Inflammatory macrophage treated with lipopolysaccharide for 4 hours (primary cell): ENCODE results near the gene INPP1.
"Not testable (repeated sequence)": the region's sequence is repeated elsewhere in the genome, so short reads cannot be mapped to it uniquely, and the experiment has no call there.

ENCODE experiments used
- DNase-seq: peaks from one replicate; pipeline ENCODE4 v3.0.0-alpha.2; 2020

The INPP1 gene, protein sequence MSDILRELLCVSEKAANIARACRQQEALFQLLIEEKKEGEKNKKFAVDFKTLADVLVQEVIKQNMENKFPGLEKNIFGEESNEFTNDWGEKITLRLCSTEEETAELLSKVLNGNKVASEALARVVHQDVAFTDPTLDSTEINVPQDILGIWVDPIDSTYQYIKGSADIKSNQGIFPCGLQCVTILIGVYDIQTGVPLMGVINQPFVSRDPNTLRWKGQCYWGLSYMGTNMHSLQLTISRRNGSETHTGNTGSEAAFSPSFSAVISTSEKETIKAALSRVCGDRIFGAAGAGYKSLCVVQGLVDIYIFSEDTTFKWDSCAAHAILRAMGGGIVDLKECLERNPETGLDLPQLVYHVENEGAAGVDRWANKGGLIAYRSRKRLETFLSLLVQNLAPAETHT

DNA sequence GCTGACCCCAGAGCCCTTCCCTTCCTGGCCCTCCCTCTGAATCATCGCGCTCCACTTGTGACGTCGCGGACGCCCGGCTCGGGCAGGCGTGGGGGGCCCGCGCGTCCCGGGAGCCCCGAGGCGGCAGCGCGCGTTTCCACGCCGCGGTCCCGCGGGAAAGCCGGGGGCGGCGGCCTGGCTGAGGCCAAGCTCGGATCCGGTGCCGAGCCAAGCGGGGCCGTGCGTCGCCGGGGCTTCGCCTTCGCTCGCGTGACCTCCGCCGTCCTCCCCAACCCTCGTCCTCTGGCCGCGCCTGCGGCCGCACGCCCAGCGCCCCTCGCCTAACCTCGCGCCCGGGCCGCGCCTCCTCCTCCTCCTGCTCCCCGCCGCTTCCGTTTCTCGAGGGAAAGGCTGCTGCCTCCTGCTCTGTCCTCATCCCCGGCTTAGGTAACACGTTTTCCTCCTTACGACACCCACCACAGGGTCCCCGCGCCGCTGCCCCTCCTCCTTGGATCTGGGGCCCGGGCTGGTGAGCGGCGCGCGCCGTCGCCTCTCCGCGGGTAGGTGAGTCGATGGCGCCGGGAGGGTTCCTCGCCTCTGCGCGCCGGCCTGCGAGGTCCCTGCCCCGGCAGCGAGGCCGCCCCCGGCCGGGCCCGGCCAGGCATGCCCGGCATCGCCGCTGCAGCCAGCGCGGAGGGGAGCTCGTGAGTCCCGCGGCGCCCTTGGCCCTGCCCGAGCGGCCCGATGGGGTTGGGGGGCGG, at the start of gene INPP1:
INPP1 (plus strand) TSS at position 54 of the 740 bp plus-strand sequence. CDS start 16,514 bp downstream, outside the sequence.
- peak; percentile 81 for DNase-seq

DNA sequence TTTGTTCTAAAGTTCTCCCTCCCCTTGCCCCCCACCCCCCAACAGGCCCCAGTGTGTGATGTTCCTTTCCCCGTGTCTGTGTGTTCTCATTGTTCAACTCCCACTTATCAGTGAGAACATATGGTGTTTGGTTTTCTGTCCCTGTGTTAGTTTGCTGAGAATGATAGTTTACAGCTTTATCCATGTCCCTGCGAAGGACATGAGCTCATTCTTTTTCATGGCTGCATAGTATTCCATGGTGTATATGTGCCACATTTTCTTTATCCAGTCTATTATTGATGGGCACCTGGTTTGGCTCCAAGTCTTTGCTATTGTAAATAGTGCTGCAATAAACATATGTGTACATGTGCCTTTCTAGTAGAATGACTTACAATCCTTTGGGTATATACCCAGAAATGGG, 45.5 kb upstream of the INPP1 start:
- not testable (repeated sequence) for DNase-seq

DNA sequence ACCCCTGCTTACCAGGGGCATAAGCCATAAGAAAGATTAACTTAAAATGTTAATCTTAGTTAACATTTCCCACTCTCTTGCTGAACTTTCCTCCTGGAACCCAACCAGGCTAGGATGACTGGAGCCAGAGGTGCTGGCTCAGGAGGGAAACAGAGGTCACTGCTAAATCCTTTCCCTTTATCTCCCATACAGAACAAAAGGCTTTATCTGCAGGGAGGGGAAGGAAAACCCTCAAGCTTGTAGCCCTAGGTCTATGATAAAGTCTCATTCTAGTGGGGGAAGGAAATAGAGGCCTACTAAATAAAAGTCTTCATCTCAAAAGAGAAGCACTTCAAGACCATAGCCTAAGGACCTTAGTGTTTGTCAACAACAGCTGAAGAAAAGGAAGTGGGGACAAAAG, 42.4 kb upstream of the INPP1 start:
- no peak for DNase-seq

DNA sequence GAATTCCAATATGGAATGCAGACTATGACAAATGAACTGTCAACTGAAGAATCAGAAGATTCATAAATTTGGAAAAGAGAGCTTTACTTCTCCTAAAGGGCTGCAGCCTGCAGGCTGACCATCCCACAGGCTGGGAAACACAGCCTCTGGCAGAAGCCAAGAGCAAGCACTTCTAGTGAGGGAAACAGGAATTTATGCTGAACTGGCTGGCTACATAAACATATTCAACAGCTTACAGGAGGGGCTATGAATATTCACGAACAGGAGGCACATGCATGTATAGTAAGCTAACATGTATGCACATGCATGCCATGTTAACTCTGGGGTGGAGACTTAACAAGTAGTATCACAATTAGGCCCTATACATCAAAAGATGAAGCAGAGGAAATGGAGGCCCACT, 41.3 kb upstream of the INPP1 start:
- DNase-seq, result no peak

DNA sequence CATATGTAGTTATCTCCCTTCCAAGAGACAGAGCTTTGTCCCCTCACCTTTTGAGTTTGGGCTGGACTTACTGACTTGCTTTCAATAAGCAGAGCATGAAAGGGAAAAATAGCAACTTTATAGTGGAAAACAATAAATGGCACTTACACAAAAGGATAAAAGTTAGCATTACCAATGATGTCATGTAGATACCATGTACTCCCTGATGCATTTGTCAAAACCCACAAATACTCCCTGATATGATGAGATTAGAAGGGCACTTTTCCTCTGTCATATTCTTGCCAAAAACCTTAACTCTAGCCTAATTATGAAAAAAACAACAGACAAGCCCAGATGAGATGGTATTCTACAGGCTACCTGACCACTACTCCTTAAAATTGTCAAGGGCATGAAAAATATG, 39.7 kb upstream of the INPP1 start:
- no peak for DNase-seq

DNA sequence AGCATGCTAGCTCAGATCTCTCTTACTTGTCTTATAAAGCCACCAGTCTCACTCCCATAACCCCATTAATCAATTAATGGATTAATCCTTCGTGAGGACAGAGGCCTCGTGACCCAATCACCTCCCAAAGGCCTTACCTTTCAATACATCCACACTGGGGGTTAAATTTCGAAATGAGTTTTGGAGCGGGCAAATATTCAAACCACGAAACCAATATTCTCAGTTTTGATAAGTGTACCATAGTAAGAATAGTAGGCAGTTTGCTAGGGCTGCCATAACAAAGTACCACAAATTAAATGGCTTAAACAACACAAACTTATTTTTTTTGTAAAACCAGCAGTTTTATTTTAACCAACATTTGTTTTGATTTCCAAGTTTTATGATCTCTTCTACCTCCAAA, 39.0 kb upstream of the INPP1 start:
- no peak for DNase-seq

DNA sequence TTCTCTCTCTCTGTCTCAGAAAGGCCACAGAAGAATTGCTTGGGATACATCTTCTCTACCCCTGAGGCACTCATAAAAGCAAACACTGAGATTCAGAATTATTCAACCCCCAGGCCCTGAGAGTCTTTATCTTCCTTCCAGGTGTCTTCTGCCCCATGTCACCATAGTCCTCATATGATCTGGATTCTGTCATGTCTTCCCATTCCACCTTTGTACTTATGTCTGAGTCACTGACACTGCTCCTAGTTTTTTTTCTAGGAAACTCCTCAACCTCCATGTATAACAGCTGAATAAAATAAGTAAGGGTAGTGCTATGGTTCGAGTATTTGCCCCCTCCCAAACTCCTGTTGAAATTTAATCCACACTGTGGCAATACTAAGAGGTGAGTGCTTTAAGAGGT, 35.4 kb upstream of the INPP1 start:
- no peak for DNase-seq

DNA sequence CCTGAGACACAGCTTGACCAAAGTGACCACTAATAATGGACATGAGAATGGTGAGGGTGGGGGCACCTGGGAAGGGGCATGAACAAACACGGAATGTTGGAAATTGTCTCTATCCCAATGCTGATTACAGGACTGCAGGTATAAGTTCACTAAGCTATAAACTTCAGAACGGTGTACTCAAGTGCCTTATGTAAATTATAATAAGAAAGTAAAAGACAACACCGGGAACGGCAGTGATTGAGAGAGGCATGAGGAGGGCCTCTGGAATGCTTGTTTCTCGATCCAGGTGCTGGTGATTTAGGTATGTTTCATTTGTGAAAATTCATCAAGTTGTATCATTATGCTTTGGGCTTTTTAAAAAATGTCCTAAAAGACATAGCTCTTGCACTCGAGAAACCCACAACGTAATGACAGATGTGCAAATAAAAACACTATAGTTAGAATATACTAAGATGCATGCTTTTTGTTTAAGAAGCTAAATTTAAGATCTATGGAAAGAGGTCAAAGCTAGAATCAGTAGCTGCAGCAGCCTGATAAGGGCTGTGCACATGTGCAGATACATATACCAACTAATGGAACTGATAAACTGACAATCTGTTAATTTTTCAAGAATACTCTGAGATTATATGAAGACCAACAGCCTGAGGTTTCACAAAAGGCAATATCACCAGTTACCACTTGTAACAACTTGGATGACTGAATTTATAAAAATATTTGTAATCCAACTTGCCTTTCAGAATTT, 31.3 kb upstream of the INPP1 start:
- no peak for DNase-seq

DNA sequence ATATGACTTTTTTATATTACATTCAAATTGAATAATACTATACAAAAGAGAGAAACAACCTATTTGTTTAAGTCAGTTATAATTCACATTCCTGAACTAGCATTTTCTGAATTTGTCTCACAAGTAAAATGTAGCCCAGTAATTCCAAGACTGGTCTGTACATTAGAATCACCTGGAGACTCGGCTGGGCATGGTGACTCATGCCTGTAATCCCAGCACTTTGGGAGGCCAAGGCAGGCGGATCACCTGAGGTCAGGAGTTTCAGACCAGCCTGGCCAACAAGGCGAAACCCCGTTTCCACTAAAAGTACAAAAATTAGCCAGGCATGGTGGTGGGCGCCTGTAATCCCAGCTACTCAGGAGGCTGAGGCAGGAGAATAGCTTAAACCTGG, 30.8 kb upstream of the INPP1 start:
- not testable (repeated sequence) for DNase-seq

DNA sequence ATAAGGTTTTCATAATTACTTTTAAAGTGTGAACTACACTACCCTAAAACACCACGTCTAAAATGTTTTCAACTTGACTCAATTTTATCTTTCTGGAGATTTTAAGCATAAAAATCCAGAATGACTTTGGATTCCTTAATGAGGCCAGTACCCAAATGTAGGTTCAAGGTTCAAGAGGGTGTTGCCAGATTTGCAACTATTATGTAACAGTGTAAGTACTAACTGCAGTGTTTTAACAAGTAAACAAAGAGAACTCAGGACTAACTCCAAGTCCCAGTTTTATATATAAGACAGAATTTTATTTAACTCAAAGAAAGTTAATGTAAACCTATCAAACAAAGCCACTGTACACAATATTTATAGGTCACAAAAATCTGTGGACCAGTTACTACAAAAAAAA, 29.5 kb upstream of the INPP1 start:
- no peak for DNase-seq

DNA sequence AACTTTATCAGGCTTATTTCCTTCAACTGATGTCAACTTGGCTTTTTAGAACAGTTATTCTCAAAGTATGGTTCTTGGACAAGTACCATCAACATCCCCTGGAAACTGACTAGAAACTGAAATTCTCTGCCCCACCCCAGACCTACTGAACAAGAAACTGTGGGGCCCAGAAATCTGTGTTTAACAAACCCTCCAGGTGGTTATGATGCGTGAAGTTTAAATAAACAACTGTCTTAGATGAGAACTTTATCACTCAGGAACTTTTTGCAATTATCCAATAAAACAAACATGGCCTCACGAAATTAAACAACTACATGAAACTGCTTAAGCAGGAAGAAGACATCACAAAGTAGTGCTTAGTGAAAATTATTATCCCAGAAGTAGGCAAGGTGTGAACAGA, 28.1 kb upstream of the INPP1 start:
- no peak for DNase-seq

DNA sequence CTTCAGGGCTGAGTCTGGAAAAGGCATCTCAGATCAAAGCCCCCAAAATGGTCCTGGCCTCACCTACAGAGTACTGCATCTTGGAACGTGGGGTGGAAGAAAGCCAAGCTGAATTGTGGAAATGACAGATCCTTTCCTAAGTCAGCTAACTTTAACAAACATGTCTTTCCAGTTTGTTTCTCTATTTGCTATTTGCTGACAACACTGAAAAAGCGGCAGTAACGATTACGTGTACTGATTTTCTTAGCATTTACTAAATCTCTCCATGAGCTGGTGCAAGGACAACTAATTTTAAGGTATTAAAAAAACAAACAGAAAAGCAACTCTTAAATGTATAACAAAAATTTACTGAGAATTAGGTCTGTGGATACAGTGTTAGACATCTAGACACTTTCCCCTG, 24.9 kb upstream of the INPP1 start:
- DNase-seq, result no peak

DNA sequence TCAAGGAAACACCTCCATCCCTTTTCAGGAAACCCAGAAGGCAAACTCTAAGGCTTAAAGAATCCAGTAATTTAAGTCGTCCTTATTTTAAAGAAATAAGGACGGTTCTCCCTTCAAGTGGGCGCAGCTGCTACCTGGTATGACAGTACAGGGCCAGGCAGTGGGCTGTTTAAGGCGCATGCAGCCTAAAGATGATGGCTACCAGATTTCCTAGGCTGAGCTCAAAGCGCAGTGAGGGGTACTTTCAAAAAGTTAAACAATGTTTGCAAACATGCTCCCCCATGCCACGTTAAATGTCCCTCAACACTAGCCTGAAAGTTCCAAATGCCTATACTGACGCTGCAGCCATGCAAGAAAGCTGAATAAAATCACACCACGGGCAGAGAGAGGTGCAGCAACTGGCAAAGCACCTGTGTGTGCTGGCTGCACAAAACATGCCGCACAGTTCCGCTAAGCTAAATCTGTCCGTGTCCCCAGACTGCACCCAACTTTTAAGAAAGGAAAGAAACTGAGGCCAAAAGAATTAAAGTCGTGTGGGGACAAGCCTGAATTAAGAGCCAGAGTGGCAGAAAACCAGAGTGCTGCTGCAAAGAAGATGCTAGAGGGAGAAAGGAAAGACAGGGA, 24.3 kb upstream of the INPP1 start:
- no peak for DNase-seq

DNA sequence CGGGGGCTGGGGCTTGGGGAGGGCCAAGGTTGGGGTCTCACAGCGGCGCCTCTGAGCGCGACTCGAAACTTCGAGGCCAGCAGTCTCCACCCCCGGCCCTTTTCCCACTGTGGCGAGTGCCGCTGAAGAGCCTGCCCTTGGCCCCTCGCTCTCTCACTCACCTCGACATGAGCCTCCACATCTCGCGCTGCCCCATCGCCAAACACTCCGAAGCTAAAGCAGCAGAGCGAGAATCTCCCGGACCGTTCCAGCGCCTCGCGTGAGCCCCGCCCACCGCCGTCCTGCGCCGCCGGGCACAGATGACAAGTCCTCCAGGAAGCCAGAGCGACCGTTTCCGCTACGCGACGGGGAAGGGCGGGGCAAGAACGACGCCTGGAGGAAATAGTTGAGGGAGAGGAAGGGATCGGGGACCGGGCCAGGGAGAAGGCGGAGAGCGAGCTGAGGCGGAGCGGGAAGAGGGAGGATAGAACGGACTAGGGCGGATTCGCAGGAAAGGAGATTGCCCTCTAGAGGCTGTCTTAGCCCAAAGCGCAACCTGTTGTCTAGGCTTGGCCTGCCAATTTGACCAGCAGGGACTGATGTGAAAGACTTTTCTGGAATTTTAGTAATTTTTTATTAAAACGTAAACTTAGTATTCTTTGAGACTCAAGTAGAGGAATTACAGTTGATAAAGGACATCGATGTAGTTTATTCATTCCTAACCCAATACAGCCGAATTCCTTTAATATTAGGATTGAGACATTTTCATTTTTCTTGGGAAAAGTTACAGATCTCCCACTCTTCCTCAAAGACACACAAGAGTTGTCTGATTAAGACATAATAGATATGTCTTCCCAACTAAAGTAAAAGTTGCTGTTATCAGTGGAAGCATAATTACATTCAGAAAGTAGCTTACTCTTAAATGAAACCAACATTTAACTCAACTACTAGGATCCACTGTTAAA, 23.6 kb upstream of the INPP1 start, which contains the start of gene HIBCH:
HIBCH (minus strand) TSS at position 272 of the 944 bp plus-strand sequence; CDS start at position 196, 76 bp downstream.
- DNase-seq, result peak; percentile 98

DNA sequence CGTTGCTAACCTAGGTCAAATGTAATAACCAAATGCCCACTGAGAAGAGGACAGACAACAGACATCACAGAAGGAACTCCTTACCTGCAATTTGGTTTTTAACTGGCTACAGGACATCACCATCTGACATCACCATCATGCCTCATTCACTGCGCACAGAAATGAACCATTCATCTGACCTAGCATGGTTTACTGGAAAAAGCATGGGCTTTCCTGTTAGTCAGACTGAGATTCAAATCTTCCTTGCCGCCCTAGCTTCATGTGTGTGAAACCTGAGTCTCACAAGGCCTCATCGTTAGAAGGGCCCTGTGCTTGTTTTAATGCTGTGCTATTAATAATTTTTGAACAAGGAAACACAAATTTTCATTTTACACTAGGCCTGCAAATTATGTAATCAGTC, 22.7 kb upstream of the INPP1 start:
- DNase-seq, result no peak

DNA sequence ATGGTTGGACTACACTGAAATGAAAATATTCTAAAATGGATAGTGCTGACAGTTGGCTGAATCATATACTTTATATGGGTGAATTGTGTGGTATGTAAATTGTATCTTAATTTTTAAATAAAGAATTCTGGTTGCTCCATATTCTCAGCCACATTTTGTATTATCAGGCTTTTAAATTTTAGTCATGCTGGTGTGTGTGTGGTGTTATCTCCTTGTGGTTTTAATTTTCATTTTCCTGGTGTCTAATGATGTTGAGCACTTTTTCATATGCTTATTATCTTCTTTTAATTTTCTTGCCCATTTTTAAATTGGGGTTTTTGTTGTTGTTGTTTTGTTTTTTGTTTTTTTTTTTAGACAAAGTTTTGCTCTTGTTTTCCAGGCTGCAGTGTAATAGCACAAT, 20.0 kb upstream of the INPP1 start:
- DNase-seq, result no peak

DNA sequence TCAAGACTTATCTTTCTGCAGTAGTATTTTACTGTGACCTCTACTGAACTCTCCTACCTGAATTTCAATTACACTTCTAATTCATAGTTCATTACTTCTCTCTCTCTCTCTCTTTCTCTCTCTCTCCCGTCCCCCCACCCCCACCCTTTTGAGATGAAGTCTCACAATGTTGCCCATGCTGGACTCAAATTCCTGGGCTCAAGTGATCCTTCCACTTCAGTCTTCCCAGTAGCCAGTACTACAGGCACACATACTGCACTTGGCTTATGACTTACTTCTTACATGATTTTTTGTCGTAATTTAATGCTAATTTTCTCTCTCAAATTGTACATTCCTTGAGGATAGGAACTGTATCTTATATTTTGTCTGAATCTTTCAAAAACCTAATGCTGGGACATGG, 17.8 kb upstream of the INPP1 start:
- no peak for DNase-seq

DNA sequence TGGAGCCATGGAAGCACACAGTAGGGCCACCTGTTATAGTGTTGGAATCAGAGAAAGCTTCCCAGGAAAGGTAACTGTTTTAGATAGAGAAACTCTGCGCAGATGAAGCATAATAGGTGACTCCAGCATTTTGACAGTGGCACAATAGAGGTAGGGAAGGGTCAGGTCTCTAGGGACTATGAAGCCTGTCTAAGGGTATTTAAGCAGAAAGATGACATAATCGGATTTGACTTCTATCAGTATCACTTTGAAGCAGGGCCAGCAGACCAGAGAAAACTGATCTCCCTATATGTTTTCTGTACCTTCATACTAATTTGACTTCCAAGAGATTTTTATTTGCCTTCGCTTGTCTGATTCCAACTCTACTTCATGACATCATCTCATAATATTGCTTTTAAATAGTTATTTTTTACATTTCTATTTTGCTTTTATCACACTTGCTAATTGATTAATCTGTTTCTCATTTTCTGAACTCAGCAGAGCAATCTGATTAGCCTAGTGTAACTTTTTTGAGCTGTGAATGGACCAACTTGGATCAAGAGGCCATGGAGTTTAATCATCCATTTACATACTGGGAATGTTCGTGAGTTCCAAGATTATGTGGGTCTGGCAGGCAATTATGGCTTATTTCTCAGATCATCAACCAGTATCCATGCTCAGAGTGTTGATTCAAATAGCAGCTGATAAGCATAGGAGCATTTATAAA, 15.4 kb upstream of the INPP1 start:
- DNase-seq, result no peak

DNA sequence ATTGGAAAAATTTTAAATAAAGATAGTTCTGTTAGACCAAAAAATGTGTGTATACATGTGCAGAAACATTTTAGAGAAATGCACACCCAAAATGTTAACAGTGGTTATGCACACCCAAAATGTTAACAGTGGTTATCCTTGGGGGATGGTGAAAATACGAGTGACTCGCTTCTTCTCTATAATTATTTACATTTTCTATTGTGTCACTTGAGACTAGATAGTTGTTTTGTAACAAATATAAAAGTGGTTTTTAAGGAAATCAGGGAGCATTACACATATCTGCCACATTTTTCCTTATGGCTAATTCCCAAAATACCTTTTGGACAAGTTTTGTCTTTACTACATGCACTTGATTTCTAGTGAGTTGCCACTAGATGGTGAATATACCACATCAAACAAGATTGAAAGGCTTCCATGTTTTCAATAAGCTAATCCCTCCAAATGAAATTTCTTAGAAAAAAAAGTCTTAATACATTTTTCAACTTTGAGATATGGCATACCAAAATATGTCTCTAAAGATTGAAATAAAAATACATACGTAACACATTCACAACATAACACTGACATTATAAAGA, 14.7 kb upstream of the INPP1 start:
- DNase-seq, result no peak

DNA sequence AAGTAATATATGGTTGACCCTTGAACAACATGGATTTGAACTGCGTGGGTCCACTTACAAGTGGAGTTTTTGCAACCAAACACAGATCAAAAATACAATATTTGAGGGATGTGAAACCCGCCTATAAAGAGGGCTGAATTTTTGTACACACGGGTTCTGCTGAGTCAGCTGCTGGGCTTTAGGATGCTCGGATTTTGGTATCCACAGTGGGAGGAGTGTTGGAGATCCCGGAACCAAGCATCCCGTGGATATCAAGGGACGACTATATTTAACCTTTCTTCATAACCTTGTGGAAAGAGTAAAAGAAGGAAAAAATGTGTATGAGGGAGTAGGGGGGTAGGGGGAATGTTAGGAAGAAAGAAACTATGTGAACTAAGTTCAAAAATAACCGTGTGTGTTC, 10.0 kb upstream of the INPP1 start:
- DNase-seq, result no peak

DNA sequence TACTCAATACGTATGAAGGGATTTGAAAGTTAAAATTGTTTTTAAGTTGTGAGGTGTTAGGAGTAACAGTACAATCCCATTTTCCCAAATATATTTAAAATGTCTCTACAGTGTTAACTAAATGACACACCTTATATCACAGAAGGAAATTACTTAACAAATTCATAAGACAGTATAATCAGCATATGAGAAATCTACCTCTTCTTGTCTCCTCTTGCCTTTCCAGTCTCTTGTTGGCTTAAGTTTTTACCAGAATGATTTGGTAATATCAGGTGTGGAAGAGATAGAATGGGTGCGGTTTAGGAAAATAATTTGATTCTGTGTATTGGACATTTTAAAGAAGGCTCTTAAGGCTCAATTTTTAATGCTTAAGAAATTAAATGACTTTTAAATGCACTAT, 9.5 kb upstream of the INPP1 start:
- no peak for DNase-seq
